Endometrium (tissue), 2 donors: Measurements from ENCODE around the gene PDGFRB.
A peak's percentile ranks its signal among the peaks of the same experiment; 100 is the strongest.

Experiments
- FAIRE-seq: peaks from 2 replicates; lab custom pipeline; 2012; peaks lifted over from hg19 to GRCh38; lab: Jason Lieb, UNC
- donor health status: control.
- donor health status: control.

PDGFRB gene

GRCh38 chr5:150144246-150144801 lies 11.3 kb downstream of the PDGFRB start:
- FAIRE-seq = no peak

GRCh38 chr5:150143350-150144245 lies 12.0 kb downstream of the PDGFRB start:
- no peak for FAIRE-seq

DNA sequence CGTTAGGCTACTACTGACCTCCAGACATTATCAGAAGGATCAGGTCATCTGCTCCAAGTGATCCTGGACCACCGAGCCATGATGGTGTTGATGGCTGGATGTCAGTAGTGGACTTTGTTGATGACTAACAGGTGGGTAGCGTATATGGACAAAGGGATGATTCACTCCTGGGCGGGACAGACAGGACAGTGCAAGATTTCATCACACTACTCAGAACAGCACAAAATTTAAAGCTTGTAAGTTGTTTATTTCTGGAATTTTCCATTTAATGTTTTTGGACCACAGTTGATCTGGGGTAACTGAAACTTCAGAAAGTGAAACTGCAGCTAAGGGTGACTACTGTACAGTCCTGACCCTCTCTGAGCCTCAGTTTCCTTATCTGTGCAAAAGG lies 12.7 kb downstream of the PDGFRB start:
- FAIRE-seq = no peak

DNA sequence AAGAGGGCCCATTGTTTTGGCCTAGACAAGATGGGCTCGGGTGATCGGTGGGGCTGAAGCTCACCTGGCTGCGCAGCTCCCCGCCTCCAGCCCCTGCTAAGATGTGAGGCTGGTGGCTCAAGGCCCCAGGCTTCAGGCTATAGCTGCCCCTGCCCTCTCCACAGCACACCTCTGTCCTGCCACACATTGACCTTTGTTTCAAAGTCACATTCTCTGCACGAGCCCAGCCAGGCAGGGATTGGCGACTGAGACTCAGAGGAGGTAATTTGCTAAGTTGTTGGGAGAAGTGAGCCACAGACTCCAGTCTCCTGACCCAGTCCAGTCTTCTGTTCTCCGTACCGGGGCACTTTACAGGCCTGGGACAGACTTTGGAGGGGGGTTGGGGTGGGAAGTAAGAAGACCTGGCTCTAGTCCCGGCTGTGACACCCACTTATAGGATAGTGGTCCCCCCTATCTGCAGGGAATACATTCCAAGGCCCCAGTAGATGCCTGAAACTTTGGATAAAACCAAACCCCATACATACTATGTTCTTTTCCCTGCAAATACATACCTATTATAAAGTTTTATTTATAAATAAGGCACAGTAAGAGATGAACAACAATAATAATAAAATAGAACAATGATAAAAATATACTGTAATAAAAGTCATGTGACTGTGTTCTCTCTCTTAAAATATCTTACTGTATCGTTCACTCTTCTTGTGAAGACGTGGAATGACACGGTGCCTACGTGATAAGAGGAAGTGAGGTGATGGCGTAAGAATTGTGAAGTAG lies 13.3 kb downstream of the PDGFRB start:
- FAIRE-seq = peak; percentile 15

DNA sequence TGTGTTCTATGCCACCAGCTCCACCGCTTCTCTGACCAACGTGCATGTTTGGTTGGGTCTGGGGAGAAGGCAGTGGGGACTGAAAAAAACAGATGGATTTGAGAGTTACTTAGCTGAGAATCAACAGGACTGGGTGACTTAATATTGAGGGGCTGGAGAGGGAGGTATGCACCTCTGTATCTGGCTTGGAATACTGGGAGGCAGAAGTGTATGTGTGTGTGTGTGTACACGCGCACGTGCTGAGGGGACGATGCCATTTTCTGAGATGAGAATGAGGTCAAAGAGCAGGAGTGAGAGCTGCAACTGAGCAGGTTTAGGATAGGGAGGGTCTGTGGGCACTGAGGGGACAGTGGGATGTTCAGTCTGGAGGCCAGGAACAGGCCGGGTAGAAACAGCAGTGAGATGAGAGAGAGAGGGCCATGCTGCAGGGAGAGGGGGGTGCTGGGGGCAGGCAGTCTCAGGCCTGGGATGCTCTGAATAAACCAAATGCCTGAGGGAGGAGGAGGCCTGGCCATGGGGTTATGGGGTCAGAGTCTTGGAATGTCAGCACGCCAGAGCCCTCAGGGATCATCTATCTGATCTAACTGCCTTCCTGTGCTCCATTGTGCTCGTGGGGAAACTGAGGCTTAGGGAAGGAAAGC lies 14.0 kb downstream of the PDGFRB start:
- no peak for FAIRE-seq

DNA sequence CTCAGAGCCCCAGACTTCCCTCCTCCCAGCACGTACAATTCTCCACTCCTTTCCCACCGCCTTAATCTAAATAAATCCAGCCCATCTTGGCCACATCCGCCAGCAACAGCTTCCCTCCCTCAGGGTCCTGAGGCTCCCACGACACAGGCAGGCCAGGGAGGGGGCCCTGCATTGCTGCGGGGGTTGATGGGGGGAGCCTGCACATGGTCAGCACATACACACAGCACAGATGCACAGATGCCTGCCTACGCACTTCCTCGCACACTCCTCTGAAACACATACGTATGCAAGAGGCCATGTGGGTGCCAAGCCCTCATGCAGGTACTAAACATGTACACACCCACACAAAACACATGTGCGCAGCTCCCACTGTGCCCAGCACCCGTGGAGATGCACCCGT lies 14.8 kb downstream of the PDGFRB start:
- FAIRE-seq = no peak

DNA sequence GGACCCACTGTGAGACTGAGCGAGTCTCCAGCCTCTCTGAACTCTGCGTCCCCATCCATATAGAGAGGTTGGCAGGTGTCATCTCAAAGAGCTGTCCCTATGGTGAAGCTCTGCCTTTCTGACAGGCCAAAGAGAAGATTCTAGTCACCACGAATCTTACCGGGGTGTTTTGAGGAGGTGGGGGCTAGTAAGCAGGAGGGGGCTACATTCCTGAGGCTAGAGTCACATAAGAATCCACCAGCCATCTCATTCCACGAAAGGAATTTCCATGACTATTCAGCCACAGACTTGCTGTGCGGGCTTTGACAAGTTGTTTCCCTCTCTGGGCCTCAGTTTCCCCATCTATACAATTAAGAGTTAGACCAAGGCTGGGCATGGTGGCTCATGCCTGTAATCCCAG lies 16.3 kb downstream of the PDGFRB start:
- no peak for FAIRE-seq

- no peak for FAIRE-seq
Observed at GRCh38 chr5:150138551-150139265, 16.9 kb downstream of the PDGFRB start.

GRCh38 chr5:150137997-150138396 lies 17.6 kb downstream of the PDGFRB start:
- FAIRE-seq = no peak

DNA sequence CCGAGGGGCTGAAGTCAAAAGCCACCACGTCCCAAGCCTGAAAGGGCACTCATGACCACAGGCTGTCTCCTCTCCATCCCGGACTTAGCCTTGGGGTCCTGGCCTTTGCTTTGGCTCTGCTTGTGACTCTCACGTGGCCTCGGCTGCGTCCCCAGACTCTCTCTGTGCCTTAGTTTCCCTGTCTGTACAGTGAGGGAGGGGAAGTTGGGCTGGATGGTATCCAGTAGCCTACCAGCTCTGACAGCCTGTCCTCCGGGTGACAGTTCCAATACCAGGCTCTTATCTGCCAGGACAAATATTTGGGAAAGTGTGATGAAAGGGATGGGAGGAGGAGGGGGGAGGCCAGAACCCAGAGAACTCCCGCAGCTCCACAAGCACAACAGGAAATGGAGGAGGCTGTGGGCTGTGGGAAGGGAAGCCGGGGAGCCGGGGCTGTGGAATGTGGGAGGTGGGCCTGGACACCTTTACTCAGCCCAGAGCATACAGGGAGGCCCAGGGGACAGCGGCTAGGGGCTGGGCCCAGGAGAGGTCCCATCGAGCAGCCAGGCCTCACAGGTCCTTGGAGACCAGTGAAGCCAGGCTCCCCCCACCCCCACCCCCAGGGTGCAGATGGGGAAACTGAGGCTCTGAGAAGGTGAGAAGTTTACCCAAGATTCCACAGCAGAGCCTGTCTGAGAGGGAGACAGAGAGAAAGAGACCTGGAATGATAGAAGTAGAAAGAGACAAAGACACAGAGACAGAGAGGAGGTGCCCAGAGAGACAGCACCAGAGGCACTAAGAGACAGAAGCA lies 18.3 kb downstream of the PDGFRB start:
- no peak for FAIRE-seq

DNA sequence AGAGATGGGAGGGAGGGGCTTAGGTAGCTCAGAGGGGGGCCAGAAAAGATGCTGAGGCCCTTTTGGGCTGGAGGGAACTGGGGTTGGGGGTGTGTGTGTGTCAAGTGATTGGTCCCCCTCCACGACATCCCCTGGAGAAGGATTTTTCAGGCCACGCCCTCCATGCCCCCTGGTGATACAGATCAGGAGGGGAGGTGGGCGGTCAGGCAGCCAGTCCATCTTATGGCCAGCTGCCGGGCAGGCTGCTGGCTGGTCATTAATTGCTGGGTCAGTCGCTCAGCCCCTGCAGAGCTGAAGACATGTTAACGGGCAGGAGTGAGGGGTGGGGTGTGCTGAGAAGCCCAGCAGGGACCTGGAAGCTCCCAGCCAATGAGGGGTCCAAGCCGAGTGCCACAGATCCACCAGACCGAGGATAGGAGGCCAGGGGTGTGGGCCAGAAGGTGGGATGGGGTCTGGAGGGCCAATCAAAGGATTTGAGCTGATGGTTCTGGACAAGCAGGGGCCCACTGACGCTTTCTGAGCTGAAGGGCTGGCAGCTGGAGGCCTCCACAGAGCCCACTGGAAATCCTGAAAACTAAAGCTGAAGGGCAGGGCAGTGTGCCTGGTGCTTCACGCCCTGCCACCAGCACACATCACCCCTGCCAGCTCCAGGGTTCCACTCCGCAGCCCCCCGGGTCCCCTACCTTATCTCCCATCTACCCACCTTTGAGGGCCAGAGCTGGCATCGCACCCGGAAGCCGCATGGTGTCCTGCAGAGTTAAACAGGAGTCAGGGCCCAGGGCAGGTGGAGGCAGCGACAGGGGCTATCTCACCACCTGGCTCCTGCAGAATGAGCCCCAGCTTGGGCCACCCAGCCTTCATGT lies 19.1 kb downstream of the PDGFRB start:
- FAIRE-seq = no peak

DNA sequence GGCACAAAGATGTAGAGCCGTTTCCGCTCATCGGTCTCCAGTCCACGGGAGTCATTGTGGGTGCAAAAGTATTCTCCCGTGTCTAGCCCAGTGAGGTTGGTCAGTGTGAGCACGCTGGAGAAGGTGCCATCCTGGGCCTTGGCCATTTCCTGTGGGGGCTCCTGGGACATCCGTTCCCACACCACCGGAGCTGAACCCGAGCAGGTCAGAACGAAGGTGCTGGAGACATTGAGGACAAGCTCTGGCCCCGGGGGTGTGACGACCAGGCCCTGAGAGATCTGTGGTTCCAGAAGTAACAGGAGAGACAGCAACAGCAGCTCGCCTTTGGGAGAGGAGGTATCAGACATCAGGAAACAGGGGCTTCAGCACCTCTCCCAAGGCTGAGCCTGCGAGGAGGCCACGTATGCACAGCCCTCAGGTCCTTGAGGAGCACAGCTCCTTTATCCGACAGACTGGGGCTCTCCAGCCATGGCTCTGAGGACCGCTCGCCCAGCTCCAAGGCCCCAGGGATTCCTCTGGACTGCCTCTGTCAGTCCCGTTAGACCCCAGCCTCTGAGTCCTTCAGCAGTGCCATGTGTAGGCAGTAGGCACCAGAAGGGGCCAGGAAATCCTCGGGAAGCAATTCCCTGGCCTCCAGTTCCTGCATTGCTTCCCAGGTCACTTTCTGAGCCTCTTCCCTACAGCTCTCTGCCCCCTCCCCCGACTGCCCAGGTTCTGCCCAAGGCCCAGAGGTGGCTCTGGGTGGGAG lies 19.9 kb downstream of the PDGFRB start:
- FAIRE-seq = no peak

GRCh38 chr5:150134198-150134588 lies 21.5 kb downstream of the PDGFRB start:
- FAIRE-seq = no peak

- no peak for FAIRE-seq
Observed at GRCh38 chr5:150133581-150134197, 22.0 kb downstream of the PDGFRB start.

DNA sequence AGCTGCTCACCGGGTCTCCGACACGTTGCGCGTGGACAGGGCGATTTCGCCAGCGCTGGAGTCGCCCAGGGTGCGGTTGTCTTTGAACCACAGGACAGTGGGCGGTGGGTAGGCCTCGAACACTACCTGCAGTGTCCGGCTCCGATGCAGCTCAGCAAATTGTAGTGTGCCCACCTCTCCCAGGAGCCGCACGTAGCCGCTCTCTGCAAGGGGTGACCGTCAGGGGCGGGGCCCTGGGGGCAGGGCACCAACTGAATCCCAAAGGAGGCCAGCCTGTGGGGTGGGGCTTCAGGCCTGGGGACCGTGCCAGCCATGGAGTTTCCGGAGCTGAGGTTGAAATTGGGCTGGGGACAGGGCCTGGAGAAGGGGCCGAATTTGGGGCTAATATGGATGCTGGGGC lies 22.9 kb downstream of the PDGFRB start:
- no peak for FAIRE-seq

GRCh38 chr5:150131978-150132694 lies 23.5 kb downstream of the PDGFRB start:
- no peak for FAIRE-seq

GRCh38 chr5:150131461-150131860 lies 24.2 kb downstream of the PDGFRB start:
- no peak for FAIRE-seq

GRCh38 chr5:150130493-150130922 lies 25.1 kb downstream of the PDGFRB start:
- no peak for FAIRE-seq
